ENCODE results near the gene MMS19.

Gene MMS19

DNA sequence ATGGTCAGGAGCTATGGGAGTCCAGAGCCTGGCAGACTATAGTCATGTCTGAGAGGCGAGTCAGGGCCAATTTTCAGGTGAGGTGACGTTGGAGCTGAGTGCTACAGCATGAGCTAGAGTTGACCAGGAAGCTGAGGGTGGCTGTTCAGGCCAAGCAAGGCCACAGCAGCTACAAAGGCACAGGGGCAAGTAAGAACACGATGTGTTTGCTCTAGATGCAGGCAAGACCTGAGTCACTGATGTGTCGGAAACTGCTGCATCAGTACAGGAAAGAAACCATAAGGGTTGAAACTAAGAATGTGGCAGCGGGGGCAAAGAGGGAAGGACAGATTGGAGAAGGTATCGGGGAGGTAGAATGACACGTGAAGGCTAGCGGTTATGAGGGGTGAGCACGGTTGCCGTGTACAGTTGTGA lies 85.3 kb downstream of the MMS19 start:
- no peak for DNase-seq

- DNase-seq, result no peak
Observed at GRCh38 chr10:97411406-97411805, 86.8 kb downstream of the MMS19 start.

DNA sequence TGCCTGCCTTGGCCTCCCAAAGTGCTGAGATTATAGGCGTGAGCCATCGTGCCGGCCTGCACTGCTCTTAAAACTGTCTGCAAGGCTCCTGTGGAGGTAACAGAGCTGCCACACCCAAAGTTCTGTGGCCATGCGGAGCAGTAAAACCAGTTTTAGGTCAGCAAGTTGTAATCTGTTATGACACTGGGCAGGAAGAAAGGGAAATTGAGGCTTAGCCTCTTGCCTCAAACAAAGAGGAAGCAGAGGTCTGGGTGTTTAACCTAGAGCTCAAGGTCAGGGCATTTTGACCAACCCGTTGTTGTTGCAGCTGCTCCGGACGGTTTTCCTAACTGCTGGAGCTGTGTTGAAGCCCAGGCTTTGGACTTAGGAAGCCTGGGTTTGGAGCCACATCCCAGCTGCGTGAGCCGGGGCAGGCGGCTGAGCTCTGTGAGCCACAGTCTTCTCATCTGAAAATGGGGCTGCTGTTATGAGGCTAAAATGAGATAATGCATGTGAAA lies 89.7 kb downstream of the MMS19 start:
- DNase-seq, result no peak

Measured in CD4-positive, alpha-beta T cell treated with Interleukin-12 subunit alpha and Interleukin-12 subunit beta, for 1 hour (primary cell).